ENCODE results near the gene CERS4. TPM values are rescaled to one million over a fixed set of nuclear protein-coding genes. Genes with fewer than 3 reads are reported as not detected.

CERS4 gene
- total RNA-seq, 1 experiment from 2014 or later, result 11.6 TPM

DNA sequence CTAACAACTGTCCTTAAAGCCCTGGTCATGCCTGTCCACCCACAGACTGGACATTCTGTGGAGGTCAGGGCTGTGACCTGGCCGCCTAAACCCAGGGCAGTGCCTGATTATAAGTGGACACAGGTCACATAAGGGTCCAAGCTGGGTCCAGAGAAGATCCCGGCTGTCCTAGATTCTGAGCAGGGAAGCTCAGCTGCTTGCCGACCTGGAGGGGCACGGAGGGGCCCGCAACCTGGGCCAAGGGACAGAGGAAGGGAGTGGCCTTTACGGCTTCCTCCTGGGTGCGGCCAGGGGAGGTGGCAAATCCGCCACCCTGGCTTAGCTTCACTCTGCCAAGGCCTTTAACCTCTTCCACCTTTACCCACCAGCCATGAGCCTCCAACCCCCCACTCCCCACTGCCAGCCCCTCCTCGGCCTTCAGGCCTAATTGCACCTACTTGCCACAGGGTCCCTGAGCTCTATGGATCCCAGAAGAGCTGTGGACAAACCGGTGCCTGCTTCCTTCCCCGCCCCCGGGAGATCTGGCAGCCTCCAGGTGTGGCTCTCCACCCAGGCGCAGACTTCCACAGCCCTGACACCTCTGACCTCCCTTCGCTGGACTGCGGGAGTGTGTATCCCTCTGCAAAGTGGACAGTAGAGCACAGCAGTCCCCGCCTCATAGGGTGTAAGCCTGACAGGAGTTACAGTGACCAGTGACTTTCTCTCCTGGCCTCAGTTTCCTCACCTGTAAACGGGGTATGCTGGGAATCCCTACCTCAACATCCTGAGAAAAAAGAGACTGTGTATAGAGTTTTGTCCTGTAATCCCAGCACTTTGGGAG lies 97.3 kb downstream of the CERS4 start:
- in situ Hi-C loops (cut with HindIII; ENCODE audit: low pct_unique_long_range_greater_than_20kb, low sequenced_read_pairs) (no loop called here), intact Hi-C loops (cut with micrococcal nuclease; ENCODE audit: unreplicated experiment) (no loop called here)
- TF ChIP-seq, protein P1, sequence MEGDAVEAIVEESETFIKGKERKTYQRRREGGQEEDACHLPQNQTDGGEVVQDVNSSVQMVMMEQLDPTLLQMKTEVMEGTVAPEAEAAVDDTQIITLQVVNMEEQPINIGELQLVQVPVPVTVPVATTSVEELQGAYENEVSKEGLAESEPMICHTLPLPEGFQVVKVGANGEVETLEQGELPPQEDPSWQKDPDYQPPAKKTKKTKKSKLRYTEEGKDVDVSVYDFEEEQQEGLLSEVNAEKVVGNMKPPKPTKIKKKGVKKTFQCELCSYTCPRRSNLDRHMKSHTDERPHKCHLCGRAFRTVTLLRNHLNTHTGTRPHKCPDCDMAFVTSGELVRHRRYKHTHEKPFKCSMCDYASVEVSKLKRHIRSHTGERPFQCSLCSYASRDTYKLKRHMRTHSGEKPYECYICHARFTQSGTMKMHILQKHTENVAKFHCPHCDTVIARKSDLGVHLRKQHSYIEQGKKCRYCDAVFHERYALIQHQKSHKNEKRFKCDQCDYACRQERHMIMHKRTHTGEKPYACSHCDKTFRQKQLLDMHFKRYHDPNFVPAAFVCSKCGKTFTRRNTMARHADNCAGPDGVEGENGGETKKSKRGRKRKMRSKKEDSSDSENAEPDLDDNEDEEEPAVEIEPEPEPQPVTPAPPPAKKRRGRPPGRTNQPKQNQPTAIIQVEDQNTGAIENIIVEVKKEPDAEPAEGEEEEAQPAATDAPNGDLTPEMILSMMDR (IDR thresholded peaks at IDR 0.05), result no peak
- TF ChIP-seq, protein P2, sequence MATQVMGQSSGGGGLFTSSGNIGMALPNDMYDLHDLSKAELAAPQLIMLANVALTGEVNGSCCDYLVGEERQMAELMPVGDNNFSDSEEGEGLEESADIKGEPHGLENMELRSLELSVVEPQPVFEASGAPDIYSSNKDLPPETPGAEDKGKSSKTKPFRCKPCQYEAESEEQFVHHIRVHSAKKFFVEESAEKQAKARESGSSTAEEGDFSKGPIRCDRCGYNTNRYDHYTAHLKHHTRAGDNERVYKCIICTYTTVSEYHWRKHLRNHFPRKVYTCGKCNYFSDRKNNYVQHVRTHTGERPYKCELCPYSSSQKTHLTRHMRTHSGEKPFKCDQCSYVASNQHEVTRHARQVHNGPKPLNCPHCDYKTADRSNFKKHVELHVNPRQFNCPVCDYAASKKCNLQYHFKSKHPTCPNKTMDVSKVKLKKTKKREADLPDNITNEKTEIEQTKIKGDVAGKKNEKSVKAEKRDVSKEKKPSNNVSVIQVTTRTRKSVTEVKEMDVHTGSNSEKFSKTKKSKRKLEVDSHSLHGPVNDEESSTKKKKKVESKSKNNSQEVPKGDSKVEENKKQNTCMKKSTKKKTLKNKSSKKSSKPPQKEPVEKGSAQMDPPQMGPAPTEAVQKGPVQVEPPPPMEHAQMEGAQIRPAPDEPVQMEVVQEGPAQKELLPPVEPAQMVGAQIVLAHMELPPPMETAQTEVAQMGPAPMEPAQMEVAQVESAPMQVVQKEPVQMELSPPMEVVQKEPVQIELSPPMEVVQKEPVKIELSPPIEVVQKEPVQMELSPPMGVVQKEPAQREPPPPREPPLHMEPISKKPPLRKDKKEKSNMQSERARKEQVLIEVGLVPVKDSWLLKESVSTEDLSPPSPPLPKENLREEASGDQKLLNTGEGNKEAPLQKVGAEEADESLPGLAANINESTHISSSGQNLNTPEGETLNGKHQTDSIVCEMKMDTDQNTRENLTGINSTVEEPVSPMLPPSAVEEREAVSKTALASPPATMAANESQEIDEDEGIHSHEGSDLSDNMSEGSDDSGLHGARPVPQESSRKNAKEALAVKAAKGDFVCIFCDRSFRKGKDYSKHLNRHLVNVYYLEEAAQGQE (IDR thresholded peaks at IDR 0.05; ENCODE audit: insufficient read depth in 1 of 2, low read depth in 2 of 2, low read length in 1 of 2), result no peak
- TF ChIP-seq TCF7L2 (IDR thresholded peaks at IDR 0.05; ENCODE audit: low read depth, low read length) (no peak), POLR2AphosphoS5 (IDR thresholded peaks at IDR 0.05; ENCODE audit: low read depth, low read length) (no peak)
- Histone ChIP-seq H3K27me3 (ENCODE audit: control insufficient read depth, insufficient read depth, low read length) (no peaks in the 10 kb centered on the region), H3K27ac (ENCODE audit: low read length) (peak overlapping the region; percentile 86; the same call in 1 of the 2 replicates), H3K36me3 (ENCODE audit: control insufficient read depth, insufficient read depth, low read length) (no peaks in the 10 kb centered on the region; the same call in 1 of the 2 replicates), H3K4me3 (ENCODE audit: low read depth in 2 of 2, low read length in 2 of 2) (no peak overlapping the region; a peak in 1 of 4 replicates), H3K9me3 (ENCODE audit: control insufficient read depth, insufficient read depth, low read depth, low read length) (no peaks in the 10 kb centered on the region), H3K4me1 (ENCODE audit: control insufficient read depth, insufficient read depth, low read length) (peaks cover 11% of the 10 kb centered on the region)
- DNase-seq (ENCODE audit: low read depth, low spot score), result no peak
- ChIA-PET CTCF (no interaction called here), POLR2A (no interaction called here)
- BruUV-seq (replicated peaks), result TSS peak; percentile 68
- no peak for ATAC-seq

DNA sequence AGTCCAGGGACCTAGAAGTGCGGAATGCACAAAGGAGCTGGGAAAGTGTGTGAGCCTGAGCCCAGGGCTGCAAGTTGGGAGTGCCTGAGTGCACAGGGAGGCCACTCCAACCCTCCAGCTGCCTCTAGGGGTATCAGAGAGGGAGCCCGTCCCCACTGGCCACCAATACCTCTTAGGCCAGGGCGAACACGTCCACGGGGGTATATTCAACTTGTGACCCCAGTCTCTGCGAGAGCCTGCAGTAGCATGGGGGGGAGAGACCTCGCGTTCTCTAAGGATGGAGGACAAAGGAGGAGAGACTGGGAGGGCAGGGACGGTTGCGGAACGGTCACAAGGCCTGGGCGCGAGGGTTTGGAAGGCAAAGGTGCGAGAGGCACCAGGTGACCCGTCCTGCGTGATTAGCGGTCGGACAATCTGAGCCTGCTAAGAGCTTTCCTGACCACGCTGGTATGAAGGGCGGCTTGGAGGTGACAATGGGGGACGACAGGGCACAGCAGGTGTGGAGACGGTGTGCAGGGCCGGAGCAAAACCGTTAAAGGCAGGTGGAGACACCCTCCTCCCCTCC lies 98.3 kb downstream of the CERS4 start:
- H3K36me3 ChIP-seq (ENCODE audit: control insufficient read depth, insufficient read depth, low read length), result no peaks in the 10 kb centered on the region; the same call in 1 of the 2 replicates
- BruUV-seq (replicated peaks), result no TSS peak
- peaks cover 11% of the 10 kb centered on the region for H3K4me1 ChIP-seq (ENCODE audit: control insufficient read depth, insufficient read depth, low read length)
- TF ChIP-seq, protein P1 (IDR thresholded peaks at IDR 0.05), result no peak
- TF ChIP-seq, protein P2 (IDR thresholded peaks at IDR 0.05; ENCODE audit: insufficient read depth in 1 of 2, low read depth in 2 of 2, low read length in 1 of 2), result no peak
- TF ChIP-seq SIN3A (IDR thresholded peaks at IDR 0.05; ENCODE audit: borderline replicate concordance, insufficient read depth, low read depth, low read length) (no peak), TCF7L2 (IDR thresholded peaks at IDR 0.05; ENCODE audit: low read depth, low read length) (no peak), POLR2AphosphoS5 (IDR thresholded peaks at IDR 0.05; ENCODE audit: low read depth, low read length) (no peak)
- no peak for DNase-seq (ENCODE audit: low read depth, low spot score)
- H3K27ac ChIP-seq (ENCODE audit: low read length), result peak overlapping the region; percentile 86
- POLR2A ChIA-PET, result no interaction called here
- in situ Hi-C loops (cut with HindIII; ENCODE audit: low pct_unique_long_range_greater_than_20kb, low sequenced_read_pairs) (no loop called here), intact Hi-C loops (cut with micrococcal nuclease; ENCODE audit: unreplicated experiment) (no loop called here)
- H3K4me3 ChIP-seq (ENCODE audit: low read depth in 2 of 2, low read length in 2 of 2), result peak overlapping the region; percentile 51 to 78
- no peaks in the 10 kb centered on the region for H3K27me3 ChIP-seq (ENCODE audit: control insufficient read depth, insufficient read depth, low read length)
- peak; percentile 23 for ATAC-seq
- no peaks in the 10 kb centered on the region for H3K9me3 ChIP-seq (ENCODE audit: control insufficient read depth, insufficient read depth, low read depth, low read length)
- CTCF ChIA-PET, result no interaction called here
